ENCODE measurements around the gene GATC. TPM values are rescaled to one million over a fixed set of nuclear protein-coding genes. Genes with fewer than 3 reads are reported as not detected.

GATC gene
- total RNA-seq, 1 experiment from 2014 or later: 37.0 TPM

GRCh38 chr12:120465756-120466155 is 19.5 kb downstream of the GATC start:
- in situ Hi-C loops (cut with HindIII; ENCODE audit: low pct_unique_long_range_greater_than_20kb, low sequenced_read_pairs): no loop called here
- no peak for DNase-seq (ENCODE audit: low read depth, low spot score)

- in situ Hi-C loops (cut with HindIII; ENCODE audit: low pct_unique_long_range_greater_than_20kb, low sequenced_read_pairs): no loop called here
- peak; percentile 75 for DNase-seq (ENCODE audit: low read depth, low spot score)
These were observed 20.5 kb downstream of the GATC start for GRCh38 chr12:120466560-120467315.

GRCh38 chr12:120467439-120467838 is 21.2 kb downstream of the GATC start:
- in situ Hi-C loops (cut with HindIII; ENCODE audit: low pct_unique_long_range_greater_than_20kb, low sequenced_read_pairs): no loop called here
- DNase-seq (ENCODE audit: low read depth, low spot score): no peak

- DNase-seq (ENCODE audit: low read depth, low spot score): peak; percentile 31
- in situ Hi-C loops (cut with HindIII; ENCODE audit: low pct_unique_long_range_greater_than_20kb, low sequenced_read_pairs): no loop called here
These were observed 22.1 kb downstream of the GATC start for GRCh38 chr12:120468325-120468820.

- in situ Hi-C loops (cut with HindIII; ENCODE audit: low pct_unique_long_range_greater_than_20kb, low sequenced_read_pairs): no loop called here
- DNase-seq (ENCODE audit: low read depth, low spot score): no peak
These were observed 22.7 kb downstream of the GATC start for GRCh38 chr12:120468821-120469449.

- DNase-seq (ENCODE audit: low read depth, low spot score): peak; percentile 94
- in situ Hi-C loops (cut with HindIII; ENCODE audit: low pct_unique_long_range_greater_than_20kb, low sequenced_read_pairs): no loop called here
These were observed 23.4 kb downstream of the GATC start, which contains the start of gene SRSF9 for GRCh38 chr12:120469450-120470149. Gene SRSF9, minus strand, starts transcription at chr12:120469748. Its CDS starts 139 bp downstream, at chr12:120469609.

- DNase-seq (ENCODE audit: low read depth, low spot score): peak; percentile 36
- in situ Hi-C loops (cut with HindIII; ENCODE audit: low pct_unique_long_range_greater_than_20kb, low sequenced_read_pairs): no loop called here
These were observed 24.0 kb downstream of the GATC start for GRCh38 chr12:120470150-120470784.

- in situ Hi-C loops (cut with HindIII; ENCODE audit: low pct_unique_long_range_greater_than_20kb, low sequenced_read_pairs): no loop called here
- no peak for DNase-seq (ENCODE audit: low read depth, low spot score)
These were observed 26.3 kb downstream of the GATC start for GRCh38 chr12:120472521-120472920.

- no peak for DNase-seq (ENCODE audit: low read depth, low spot score)
- in situ Hi-C loops (cut with HindIII; ENCODE audit: low pct_unique_long_range_greater_than_20kb, low sequenced_read_pairs): no loop called here
These were observed 27.8 kb downstream of the GATC start for GRCh38 chr12:120473807-120474615.

- in situ Hi-C loops (cut with HindIII; ENCODE audit: low pct_unique_long_range_greater_than_20kb, low sequenced_read_pairs): no loop called here
- no peak for DNase-seq (ENCODE audit: low read depth, low spot score)
These were observed 28.3 kb downstream of the GATC start for GRCh38 chr12:120474616-120474960.

GRCh38 chr12:120475643-120476042 is 29.4 kb downstream of the GATC start:
- DNase-seq (ENCODE audit: low read depth, low spot score): no peak
- in situ Hi-C loops (cut with HindIII; ENCODE audit: low pct_unique_long_range_greater_than_20kb, low sequenced_read_pairs): no loop called here

GRCh38 chr12:120479458-120479857 is 33.2 kb downstream of the GATC start:
- in situ Hi-C loops (cut with HindIII; ENCODE audit: low pct_unique_long_range_greater_than_20kb, low sequenced_read_pairs): no loop called here
- no peak for DNase-seq (ENCODE audit: low read depth, low spot score)

GRCh38 chr12:120480211-120480610 is 34.0 kb downstream of the GATC start:
- in situ Hi-C loops (cut with HindIII; ENCODE audit: low pct_unique_long_range_greater_than_20kb, low sequenced_read_pairs): no loop called here
- DNase-seq (ENCODE audit: low read depth, low spot score): no peak

GRCh38 chr12:120481022-120481767 is 35.0 kb downstream of the GATC start:
- no peak for DNase-seq (ENCODE audit: low read depth, low spot score)
- in situ Hi-C loops (cut with HindIII; ENCODE audit: low pct_unique_long_range_greater_than_20kb, low sequenced_read_pairs): no loop called here

- in situ Hi-C loops (cut with HindIII; ENCODE audit: low pct_unique_long_range_greater_than_20kb, low sequenced_read_pairs): no loop called here
- no peak for DNase-seq (ENCODE audit: low read depth, low spot score)
These were observed 37.4 kb downstream of the GATC start for GRCh38 chr12:120483621-120484020.

- no peak for DNase-seq (ENCODE audit: low read depth, low spot score)
- in situ Hi-C loops (cut with HindIII; ENCODE audit: low pct_unique_long_range_greater_than_20kb, low sequenced_read_pairs): no loop called here
These were observed 40.0 kb downstream of the GATC start for GRCh38 chr12:120485961-120486881.

Data from SK-MEL-5 (cell line).